ENCODE data around the gene NES. TPM values are rescaled to one million over a fixed set of nuclear protein-coding genes. Genes with fewer than 3 reads are reported as not detected.
A peak's percentile ranks its signal among the peaks of the same experiment; 100 is the strongest.

NES gene
- total RNA-seq, 1 experiment from 2014 or later: 8.4 TPM

DNA sequence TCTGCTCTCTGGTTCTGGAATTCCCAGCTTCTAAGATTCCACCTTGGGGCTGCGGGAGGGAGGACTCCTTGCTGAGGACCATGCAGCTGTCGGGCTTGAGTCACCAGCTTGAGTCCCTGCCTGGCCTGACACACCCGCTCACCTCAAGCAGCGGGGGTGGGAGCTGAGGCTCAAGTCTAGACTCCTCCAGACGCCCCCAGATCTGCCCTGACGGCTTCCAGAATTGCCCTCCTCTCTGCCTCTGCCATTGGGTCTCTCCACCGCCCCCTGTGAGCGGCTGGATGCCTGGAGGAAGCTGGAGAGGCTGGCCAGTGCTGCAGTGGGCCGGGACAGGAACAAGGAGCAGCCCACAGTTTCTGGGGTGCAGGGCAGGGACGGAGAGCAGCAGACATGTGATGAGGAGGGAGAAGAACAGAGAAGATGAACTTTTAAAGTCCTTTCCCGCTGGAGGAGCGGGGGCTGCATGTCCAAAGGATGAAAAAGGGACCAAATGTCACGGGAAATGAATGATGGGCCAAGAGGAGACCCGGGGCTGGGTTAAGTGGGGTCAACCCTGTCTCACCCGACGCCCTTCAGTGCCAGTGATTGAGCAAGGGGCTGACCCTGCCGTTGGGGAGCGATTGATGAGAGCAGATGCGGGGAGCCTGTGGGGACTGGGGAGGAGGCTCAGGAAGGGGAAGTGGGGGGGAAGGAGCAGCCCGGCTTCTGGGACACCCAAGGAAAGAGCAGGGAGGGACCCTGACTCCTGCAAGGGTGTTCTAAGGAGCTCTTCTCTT is 14.6 kb upstream of the NES start:
- BruUV-seq (replicated peaks): no TSS peak
- no peaks in the 10 kb centered on the region for H3K36me3 ChIP-seq (ENCODE audit: control insufficient read depth in 1 of 2, insufficient read depth in 2 of 2, low read length in 2 of 2)
- no peaks in the 10 kb centered on the region for H3K9me2 ChIP-seq (ENCODE audit: insufficient read depth)
- peak overlapping the region; percentile 84 for H3K4me2 ChIP-seq (ENCODE audit: low read length)
- ChIA-PET CTCF (interaction anchor here (1.6 to 10.0 kb wide), 5 partner anchors 16 to 236 kb away, joined by 4 to 508 read pairs (median 104); partner anchors contain the start of genes CRABP2, INSRR, ISG20L2 and METTL25B), POLR2A (interaction anchor here (1.0 to 5.0 kb wide), 4 partner anchors 12 to 36 kb away, joined by 3 to 87 read pairs (median 36); partner anchors contain the start of genes CRABP2, ISG20L2, METTL25B and NES), RAD21 (ENCODE audit: low non-redundant PET in 1 of 2, low total read pairs in 2 of 2, uncharacterized antibody in 2 of 2, unreplicated experiment in 2 of 2) (interaction anchor here (1.8 to 4.0 kb wide), 5 partner anchors 14 to 168 kb away, joined by 9 to 67 read pairs (median 45); partner anchors contain the start of genes CRABP2 (in 2 of the 2) and NTRK1 (in 1 of the 2))
- intact Hi-C loops (cut with micrococcal nuclease): no loop called here
- peak overlapping the region; percentile 72 for H3K27ac ChIP-seq (ENCODE audit: low read depth, low read length)
- DNase-seq (ENCODE audit: low read depth, low spot score): no peak
- no peaks in the 10 kb centered on the region for H4K20me1 ChIP-seq (ENCODE audit: insufficient read depth)
- H3K79me2 ChIP-seq (ENCODE audit: insufficient read depth, low read length): no peaks in the 10 kb centered on the region
- no peaks in the 10 kb centered on the region for H3K9me3 ChIP-seq (ENCODE audit: control insufficient read depth in 1 of 2, insufficient read depth in 1 of 2, low read depth in 1 of 2, low read length in 2 of 2)
- TF ChIP-seq TCF7L2 (IDR thresholded peaks at IDR 0.05; ENCODE audit: borderline replicate concordance, extremely low read depth, insufficient read depth, insufficient read length) (no peak), POLR2A (IDR thresholded peaks at IDR 0.05; ENCODE audit: borderline replicate concordance, extremely low read depth, insufficient read depth, insufficient read length) (no peak), RAD21 (IDR thresholded peaks at IDR 0.05; ENCODE audit: low read depth) (no peak), EZH2phosphoT487 (IDR thresholded peaks at IDR 0.05; ENCODE audit: borderline replicate concordance) (no peak), POLR2AphosphoS5 (IDR thresholded peaks at IDR 0.05; ENCODE audit: low read depth, low read length) (no peak), CTCF (IDR thresholded peaks at IDR 0.05 in 2 of 3, conservative IDR thresholded peaks at IDR 0.05 in 1 of 3; ENCODE audit: borderline replicate concordance in 1 of 3, insufficient read depth in 1 of 3, low read depth in 2 of 3, low read length in 2 of 3) (peak in 1 of 3 experiments; percentile 12; a peak in 1 of 6 replicates), JUND (IDR thresholded peaks at IDR 0.05) (no peak), ZFX (IDR thresholded peaks at IDR 0.05) (no peak)
- H3K4me1 ChIP-seq (ENCODE audit: control insufficient read depth in 1 of 2, insufficient read depth in 2 of 2, low read length in 2 of 2): peaks cover 57 to 70% of the 10 kb centered on the region in 2 experiments
- peak overlapping the region; percentile 35 for H2AFZ ChIP-seq (ENCODE audit: low read depth, low read length, poor library complexity, severe bottlenecking)
- ATAC-seq: no peak
- no peak overlapping the region for H3K4me3 ChIP-seq (replicated peaks in 1 of 2; ENCODE audit: low read depth in 1 of 2, low read length in 2 of 2)
- H3K27me3 ChIP-seq (ENCODE audit: insufficient read depth, low read length): no peaks in the 10 kb centered on the region
- H3K9ac ChIP-seq (ENCODE audit: low read length): peak overlapping the region; percentile 39
